Right lobe of liver (tissue), 6 donors: ENCODE data around the gene MBOAT2. TPM values are rescaled to one million over a fixed set of nuclear protein-coding genes. Genes with fewer than 3 reads are reported as not detected.
"Not testable (repeated sequence)": the region's sequence is repeated elsewhere in the genome, so short reads cannot be mapped to it uniquely, and the experiment has no call there.

ENCODE experiments used
- ATAC-seq, 4 donors: fragments of 200-7000 bp; cut with Tn5 transposase; one replicate each; pipeline ENCODE4 v1.9.1; 2020; ENCODE audit warnings: mild to moderate bottlenecking in 4 of 4, moderate library complexity in 4 of 4
- DNase-seq, 3 donors: peaks; one replicate each; pipeline ENCODE4 v3.0.0-alpha.2; 2020
- H3K27ac ChIP-seq, 3 donors: fragments of 200-600 bp; one replicate each; pipeline ENCODE4 v1.8.0; 2022
- H3K27me3 ChIP-seq, 2 donors: fragments of 200-600 bp; one replicate each; pipeline ENCODE4 v1.8.0; 2022
- H3K36me3 ChIP-seq, 4 donors: fragments of 200-600 bp; sonication (generic) in 1 of 4; one replicate each; pipeline versions ENCODE4 v1.5.1 to v1.8.0; 2017 to 2022; ENCODE audit warnings: control low read depth in 1 of 4
- H3K4me1 ChIP-seq, 4 donors: fragments of 200-600 bp; sonication (generic) in 1 of 4; one replicate each; pipeline versions ENCODE4 v1.5.1 to v1.8.0; 2017 to 2022; ENCODE audit warnings: control low read depth in 1 of 4
- H3K4me3 ChIP-seq, 3 donors: fragments of 200-600 bp; one replicate each; pipeline ENCODE4 v1.8.0; 2022
- H3K9me3 ChIP-seq, 4 donors: fragments of 200-600 bp; sonication (generic) in 1 of 4; one replicate each; pipeline versions ENCODE4 v1.5.1 to v1.8.0; 2017 to 2022; ENCODE audit warnings: control low read depth in 1 of 4
- CTCF ChIP-seq, 4 donors: fragments of 200-600 bp in 3 of 4; fragments of 450-650 bp in 1 of 4; IDR thresholded peaks; one replicate each; pipeline versions ENCODE4 v1.5.1 to v1.8.0; 2016 to 2022; ENCODE audit warnings: antibody characterized with exemption in 4 of 4, mild to moderate bottlenecking in 2 of 4
- POLR2A ChIP-seq: fragments of 450-650 bp; IDR thresholded peaks from one replicate; pipeline ENCODE4 v1.6.1; 2017; ENCODE audit warnings: antibody characterized with exemption, mild to moderate bottlenecking
- WGBS: methylation state at CpG from one replicate; pipeline ENCODE4 v1.1.6; 2018; ENCODE audit warnings: low coverage, low lambda C conversion rate; ENCODE audit not compliant: insufficient coverage; ENCODE audit errors: missing lambda C conversion rate; 5-methylcytosine and 5-hydroxymethylcytosine counted together
- intact Hi-C, 2 donors: fragments of 100-400 bp; cut with DNase I; formaldehyde crosslinking; loops; one replicate each; pipeline versions ENCODE4 v1.11.2 to v1.14.1; 2022
- long read RNA-seq: library from polyadenylated mRNA; unstranded; transcript quantifications from one replicate; pipeline ENCODE4 v2.0.0, GENCODE V29; 2019
- total RNA-seq, 6 experiments: library from RNA; depleted of rRNA in 2 of 6; stranded (reverse); fragments of >200 nt in 2 of 6; fragmentation: NEBNext Ultra II Directional in 3 of 6; extraction: Animal tissue kit (Norgen Biotek cat#: 25700) in 3 of 6; gene quantifications; one replicate each; pipeline versions ENCODE4 v1.1.0 to v1.2.4, GENCODE V29; 2016 to 2023
- donor health status: DM: no; HTN: yes; CAD: no.
- donor health status: DM: no; HTN: no; CAD: no.
- donor health status: DM: no; HTN: no; CAD: no.
- donor health status: DM: no; HTN: yes; CAD: no.
- donor health status: DM: no; HTN: yes; CAD: no.

MBOAT2 gene
- total RNA-seq: 1 to 10 TPM in 4 of 6 experiments, under 1 TPM in 2; 0.50 to 1.9 (median 1.5) TPM
- long read RNA-seq: 0 reads

DNA sequence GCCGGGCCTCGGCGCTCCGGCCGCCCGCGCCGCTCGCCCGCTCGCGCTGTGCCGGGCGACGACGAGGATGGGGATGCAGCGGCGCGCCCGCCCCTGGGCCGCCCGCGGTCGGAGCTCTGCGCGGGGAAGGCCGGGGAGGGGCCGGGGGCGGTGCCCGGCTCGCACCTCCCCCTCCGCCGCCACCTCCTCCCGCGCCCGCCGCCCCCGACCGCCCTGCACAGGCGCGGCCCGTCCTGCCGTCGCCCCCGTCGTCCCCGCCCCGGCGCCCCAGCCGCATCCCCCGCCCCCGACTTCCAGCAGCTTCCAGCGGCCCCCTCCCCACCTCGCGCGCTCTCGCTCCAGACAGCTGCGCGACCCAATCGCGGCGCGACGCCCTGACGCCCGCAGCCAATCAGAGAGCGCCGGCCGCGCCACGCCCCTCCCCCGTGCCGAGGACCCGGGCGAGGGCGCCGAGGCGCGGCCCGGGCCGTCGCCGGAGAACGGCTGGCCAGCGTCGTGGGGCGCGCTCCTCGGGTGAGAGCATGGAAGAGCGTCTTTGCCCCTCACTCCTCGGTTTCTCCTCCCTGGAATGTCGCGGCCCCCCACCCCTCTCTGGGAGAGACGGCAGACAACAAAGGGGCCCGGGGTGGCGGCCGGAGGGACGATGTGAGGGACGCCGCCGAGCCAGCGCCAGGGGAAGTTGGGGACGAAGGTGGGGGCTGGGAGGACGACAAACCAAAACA is at the start of gene MBOAT2:
TSS of gene MBOAT2 (minus strand) at position 69 of the 722 bp plus-strand sequence. CDS start 70 bp downstream, outside the sequence.
- intact Hi-C loops: no loop called here
- H3K4me1 ChIP-seq: peaks cover 0 to 3% (median 0%) of the 10 kb centered on the region in 4 donors
- ATAC-seq (peak; percentile 92 to 96 (median 94)), DNase-seq (peak; percentile 79 to 84 (median 82))
- no peaks in the 10 kb centered on the region for H3K36me3 ChIP-seq
- H3K27me3 ChIP-seq: no peaks in the 10 kb centered on the region
- 0% methylated on average over 7 of the region's 104 CpGs for WGBS
- peak within 1 kb of the TSS; percentile 41 to 57 (median 48) for H3K4me3 ChIP-seq
- peak; percentile 30 for TF ChIP-seq POLR2A
- TF ChIP-seq CTCF (IDR thresholded peaks at IDR 0.05): no peak
- H3K27ac ChIP-seq: peak within 1 kb of the TSS in 2 of 3 donors; percentile 43 to 53
- no peaks in the 10 kb centered on the region for H3K9me3 ChIP-seq

DNA sequence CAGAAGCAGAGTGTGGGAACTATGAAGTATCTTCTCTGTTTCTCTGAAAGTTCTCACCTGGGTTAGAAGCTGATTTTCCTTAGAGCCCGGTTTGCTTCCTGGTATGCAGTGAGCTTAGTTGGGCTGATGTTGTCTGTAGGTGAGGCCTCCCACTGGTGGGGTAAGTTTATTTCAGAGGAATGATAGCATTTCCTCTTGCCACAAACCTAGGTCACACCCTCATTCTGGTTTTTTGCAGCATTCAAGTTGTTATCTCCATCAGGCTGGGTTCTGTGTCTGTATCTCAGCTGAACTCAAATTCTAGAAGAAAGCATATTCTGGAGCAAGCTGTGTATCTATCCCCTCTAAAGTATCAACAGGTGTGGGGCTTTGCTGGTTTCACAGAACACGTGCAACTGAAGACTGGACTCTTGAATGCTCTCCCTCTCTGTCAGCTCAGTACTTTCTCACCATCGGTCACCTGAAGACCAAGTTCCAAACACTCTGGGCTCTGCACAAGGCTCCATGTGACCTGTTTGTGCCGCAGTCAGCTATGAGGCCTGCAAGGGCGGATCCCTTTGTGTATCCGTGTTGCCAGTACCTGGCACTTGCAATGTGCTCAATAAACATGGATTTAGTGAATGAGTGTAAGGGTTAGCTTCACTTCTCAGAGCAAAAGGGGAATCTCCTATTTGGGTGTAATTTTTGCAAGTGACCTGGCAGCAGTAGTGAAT is 49.5 kb upstream of the MBOAT2 start:
- no peak for DNase-seq
- Histone ChIP-seq H3K9me3 (no peaks in the 10 kb centered on the region), H3K27ac (no peak overlapping the region), H3K4me1 (no peaks in the 10 kb centered on the region), H3K4me3 (no peak overlapping the region), H3K27me3 (no peaks in the 10 kb centered on the region), H3K36me3 (no peaks in the 10 kb centered on the region)
- ATAC-seq: no peak
- TF ChIP-seq POLR2A (no peak), CTCF (IDR thresholded peaks at IDR 0.05) (no peak)
- intact Hi-C loops: no loop called here
- WGBS: 53% methylated on average over 2 of the region's 6 CpGs

GRCh38 chr2:9051451-9051850 is 48.0 kb upstream of the MBOAT2 start:
- DNase-seq, H3K4me1 ChIP-seq, H3K27me3 ChIP-seq, intact Hi-C loops, ATAC-seq, H3K36me3 ChIP-seq, H3K27ac ChIP-seq, H3K9me3 ChIP-seq, H3K4me3 ChIP-seq: not testable (repeated sequence)
- 79% methylated on average over 5 of the region's 5 CpGs for WGBS

- Histone ChIP-seq H3K27me3 (no peaks in the 10 kb centered on the region), H3K9me3 (no peaks in the 10 kb centered on the region), H3K4me1 (no peaks in the 10 kb centered on the region), H3K36me3 (no peaks in the 10 kb centered on the region), H3K4me3 (no peak overlapping the region), H3K27ac (no peak overlapping the region)
- DNase-seq (no peak), ATAC-seq (no peak)
- TF ChIP-seq CTCF (IDR thresholded peaks at IDR 0.05) (no peak), POLR2A (no peak)
- intact Hi-C loops: no loop called here
- 61% methylated on average over 10 of the region's 10 CpGs for WGBS
These were observed 46.8 kb upstream of the MBOAT2 start for GRCh38 chr2:9050122-9050809.
